SK-N-MC (cell line): ENCODE measurements around the gene TGFBR3.

ENCODE experiments used
- EZH2 ChIP-seq: fragments of 200-600 bp; sonication (generic); IDR thresholded peaks from one replicate; pipeline ENCODE4 v1.6.1; 2017; ENCODE audit warnings: antibody characterized with exemption
- POLR2AphosphoS5 ChIP-seq: IDR thresholded peaks from 2 replicates; pipeline ENCODE4 v1.6.1; 2012; ENCODE audit warnings: mild to moderate bottlenecking, low read depth, low read length, borderline replicate concordance

GRCh38 chr1:91711504-91712247 lies 174.3 kb downstream of the TGFBR3 start:
- no peak for TF ChIP-seq EZH2
- no peak for TF ChIP-seq POLR2AphosphoS5
